Suprapubic skin (tissue), 4 donors: ENCODE measurements around the gene GAS7. TPM values are rescaled to one million over a fixed set of nuclear protein-coding genes. Genes with fewer than 3 reads are reported as not detected.

Experiments
- DNase-seq, 2 donors: peaks; one replicate each; pipeline ENCODE4 v3.0.0-alpha.2; 2019; ENCODE audit warnings: low spot score in 2 of 2
- H3K27ac ChIP-seq: fragments of 200-600 bp; sonication (generic); one replicate; pipeline ENCODE4 v1.5.1; 2019
- H3K27me3 ChIP-seq: fragments of 200-600 bp; sonication (generic); one replicate; pipeline ENCODE4 v1.5.1; 2019
- H3K36me3 ChIP-seq: fragments of 200-600 bp; sonication (generic); one replicate; pipeline ENCODE4 v1.5.1; 2019
- H3K4me1 ChIP-seq: fragments of 200-600 bp; sonication (generic); one replicate; pipeline ENCODE4 v1.5.1; 2019
- H3K4me3 ChIP-seq: fragments of 200-600 bp; sonication (generic); one replicate; pipeline ENCODE4 v1.5.1; 2019; ENCODE audit warnings: mild to moderate bottlenecking
- H3K9me3 ChIP-seq: fragments of 200-600 bp; sonication (generic); one replicate; pipeline ENCODE4 v1.5.1; 2019
- EP300 ChIP-seq: sonication (generic); formaldehyde crosslinking; IDR thresholded peaks from one replicate; pipeline ENCODE4 v1.6.1; 2017; ENCODE audit warnings: antibody characterized with exemption
- POLR2A ChIP-seq, 2 donors: fragments of 450-650 bp; IDR thresholded peaks; one replicate each; pipeline ENCODE4 v1.6.1; 2017; ENCODE audit warnings: antibody characterized with exemption in 2 of 2, mild to moderate bottlenecking in 2 of 2, moderate library complexity in 2 of 2
- POLR2AphosphoS5 ChIP-seq, 3 donors: sonication (generic); formaldehyde crosslinking; IDR thresholded peaks; one replicate each; pipeline ENCODE4 v1.6.1; 2017; ENCODE audit warnings: antibody characterized with exemption in 3 of 3
- WGBS: methylation state at CpG from one replicate; pipeline ENCODE4 v1.1.5; 2018; 5-methylcytosine and 5-hydroxymethylcytosine counted together
- total RNA-seq, 4 donors: library from RNA; depleted of rRNA; stranded (reverse); fragments of >200 nt; gene quantifications; one replicate each; pipeline ENCODE4 v1.1.0, GENCODE V29; 2016
- TF ChIP-seq, protein P1 (sequence below), 2 donors: fragments of 200-600 bp in 1 of 2; fragments of 450-650 bp in 1 of 2; sonication (generic) in 1 of 2; IDR thresholded peaks; one replicate each; pipeline ENCODE4 v1.5.1; 2016 to 2019; ENCODE audit warnings: antibody characterized with exemption in 2 of 2, mild to moderate bottlenecking in 1 of 2, moderate library complexity in 1 of 2

The GAS7 gene
- total RNA-seq, 4 donors from 2014 or later = 45.7 to 106 (median 74.2) TPM

DNA sequence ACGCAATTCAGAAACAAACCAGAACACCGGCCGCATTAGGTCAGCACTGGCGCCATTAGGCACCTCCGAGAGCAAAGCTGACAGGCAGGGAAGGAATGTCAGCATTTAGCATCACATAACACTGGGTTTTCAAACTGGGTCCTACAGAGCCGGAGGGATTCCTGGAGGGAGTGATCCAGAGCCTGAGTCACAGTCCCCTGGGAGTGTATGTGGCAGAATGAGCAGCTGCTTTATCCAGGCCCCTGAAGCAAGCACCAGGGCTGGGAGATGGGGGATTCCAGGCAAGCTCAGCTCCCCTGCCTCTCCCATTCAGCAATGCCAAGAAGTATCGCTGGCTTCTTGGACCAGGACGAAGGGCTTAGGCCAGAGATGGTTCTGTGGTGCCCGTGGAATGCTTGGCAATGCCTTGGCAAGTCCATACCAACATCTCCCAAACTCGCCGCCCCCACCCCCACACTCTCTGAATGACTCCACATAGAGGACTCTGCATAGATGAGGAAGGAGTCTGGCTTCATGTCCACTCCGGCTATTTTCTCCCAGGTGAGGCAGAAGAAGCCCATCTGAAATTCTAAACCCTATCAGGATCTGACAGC is 20.4 kb downstream of the GAS7 start:
- WGBS = 67% methylated on average over 12 of the region's 12 CpGs
- H3K4me3 ChIP-seq = no peak overlapping the region
- no peak overlapping the region for H3K27ac ChIP-seq
- H3K9me3 ChIP-seq = no peaks in the 10 kb centered on the region
- TF ChIP-seq POLR2AphosphoS5 (IDR thresholded peaks at IDR 0.05) (no peak), POLR2A (IDR thresholded peaks at IDR 0.05) (no peak), EP300 (no peak)
- TF ChIP-seq, protein P1, sequence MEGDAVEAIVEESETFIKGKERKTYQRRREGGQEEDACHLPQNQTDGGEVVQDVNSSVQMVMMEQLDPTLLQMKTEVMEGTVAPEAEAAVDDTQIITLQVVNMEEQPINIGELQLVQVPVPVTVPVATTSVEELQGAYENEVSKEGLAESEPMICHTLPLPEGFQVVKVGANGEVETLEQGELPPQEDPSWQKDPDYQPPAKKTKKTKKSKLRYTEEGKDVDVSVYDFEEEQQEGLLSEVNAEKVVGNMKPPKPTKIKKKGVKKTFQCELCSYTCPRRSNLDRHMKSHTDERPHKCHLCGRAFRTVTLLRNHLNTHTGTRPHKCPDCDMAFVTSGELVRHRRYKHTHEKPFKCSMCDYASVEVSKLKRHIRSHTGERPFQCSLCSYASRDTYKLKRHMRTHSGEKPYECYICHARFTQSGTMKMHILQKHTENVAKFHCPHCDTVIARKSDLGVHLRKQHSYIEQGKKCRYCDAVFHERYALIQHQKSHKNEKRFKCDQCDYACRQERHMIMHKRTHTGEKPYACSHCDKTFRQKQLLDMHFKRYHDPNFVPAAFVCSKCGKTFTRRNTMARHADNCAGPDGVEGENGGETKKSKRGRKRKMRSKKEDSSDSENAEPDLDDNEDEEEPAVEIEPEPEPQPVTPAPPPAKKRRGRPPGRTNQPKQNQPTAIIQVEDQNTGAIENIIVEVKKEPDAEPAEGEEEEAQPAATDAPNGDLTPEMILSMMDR (IDR thresholded peaks at IDR 0.05) = no peak
- H3K36me3 ChIP-seq = no peaks in the 10 kb centered on the region
- H3K4me1 ChIP-seq = peaks cover 14% of the 10 kb centered on the region
- no peaks in the 10 kb centered on the region for H3K27me3 ChIP-seq
- no peak for DNase-seq

DNA sequence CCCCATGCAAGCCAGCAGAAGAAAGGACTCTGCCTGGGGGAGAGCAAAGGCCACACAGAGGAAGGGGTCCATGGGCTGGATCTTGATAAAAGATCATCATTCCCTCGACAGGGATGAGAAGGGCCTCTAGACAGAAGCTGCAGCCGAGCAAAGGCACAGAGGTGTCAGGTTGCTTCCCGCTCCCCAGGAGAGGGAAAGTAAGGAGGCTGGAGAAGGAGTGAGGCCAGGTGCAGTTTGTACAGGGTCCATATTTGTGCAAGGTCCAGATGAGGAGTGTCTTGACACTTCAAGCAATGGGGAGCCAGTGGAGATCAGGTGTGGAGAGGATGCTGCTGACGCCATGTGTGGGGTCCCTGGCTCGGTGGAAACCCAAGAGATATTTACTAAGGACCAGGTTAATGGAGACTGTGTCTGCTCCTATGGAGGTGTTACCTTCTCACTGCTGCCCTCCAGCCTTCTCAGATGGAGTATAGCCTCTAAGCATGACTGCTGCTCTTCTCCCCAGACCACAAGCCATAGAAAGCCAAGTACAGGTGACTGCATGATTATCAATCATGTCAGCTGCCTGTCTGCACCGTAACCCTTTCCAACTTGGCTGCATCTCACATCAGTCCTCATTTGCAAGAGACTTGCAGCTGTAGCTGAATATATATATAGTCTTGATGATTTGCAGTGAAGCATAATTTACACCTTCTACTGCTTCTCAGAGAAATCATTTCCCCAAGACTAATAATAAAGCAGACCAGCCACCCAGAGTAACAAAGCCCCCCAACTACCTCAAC is 21.1 kb downstream of the GAS7 start:
- peaks cover 14% of the 10 kb centered on the region for H3K4me1 ChIP-seq
- no peak overlapping the region for H3K4me3 ChIP-seq
- H3K27ac ChIP-seq = no peak overlapping the region
- H3K9me3 ChIP-seq = no peaks in the 10 kb centered on the region
- TF ChIP-seq POLR2A (IDR thresholded peaks at IDR 0.05) (no peak), EP300 (no peak), POLR2AphosphoS5 (IDR thresholded peaks at IDR 0.05) (no peak)
- TF ChIP-seq, protein P1 (IDR thresholded peaks at IDR 0.05) = no peak
- WGBS = 69% methylated on average over 6 of the region's 6 CpGs
- no peaks in the 10 kb centered on the region for H3K27me3 ChIP-seq
- H3K36me3 ChIP-seq = no peaks in the 10 kb centered on the region
- DNase-seq = no peak

- Histone ChIP-seq H3K9me3 (no peaks in the 10 kb centered on the region), H3K27ac (no peak overlapping the region), H3K36me3 (no peaks in the 10 kb centered on the region), H3K4me1 (peaks cover 29% of the 10 kb centered on the region), H3K4me3 (no peak overlapping the region), H3K27me3 (no peaks in the 10 kb centered on the region)
- TF ChIP-seq POLR2AphosphoS5 (IDR thresholded peaks at IDR 0.05) = no peak
- TF ChIP-seq POLR2A (IDR thresholded peaks at IDR 0.05) = no peak
- TF ChIP-seq EP300 = no peak
- TF ChIP-seq, protein P1 (IDR thresholded peaks at IDR 0.05) = no peak
- 64% methylated on average over 3 of the region's 3 CpGs for WGBS
- DNase-seq = no peak
Observed at GRCh38 chr17:10173913-10174312, 24.5 kb downstream of the GAS7 start.

GRCh38 chr17:10172778-10173177 is 25.6 kb downstream of the GAS7 start:
- Histone ChIP-seq H3K27ac (no peak overlapping the region), H3K36me3 (no peaks in the 10 kb centered on the region), H3K27me3 (no peaks in the 10 kb centered on the region), H3K4me1 (peaks cover 20% of the 10 kb centered on the region), H3K9me3 (no peaks in the 10 kb centered on the region), H3K4me3 (no peak overlapping the region)
- DNase-seq = no peak
- WGBS = 95% methylated on average over 6 of the region's 6 CpGs
- TF ChIP-seq POLR2A (IDR thresholded peaks at IDR 0.05) = no peak
- TF ChIP-seq EP300 = no peak
- TF ChIP-seq, protein P1 (IDR thresholded peaks at IDR 0.05) = no peak
- no peak for TF ChIP-seq POLR2AphosphoS5 (IDR thresholded peaks at IDR 0.05)

- peaks cover 17% of the 10 kb centered on the region for H3K4me1 ChIP-seq
- H3K4me3 ChIP-seq = no peak overlapping the region
- TF ChIP-seq, protein P1 (IDR thresholded peaks at IDR 0.05) = no peak
- TF ChIP-seq POLR2A (IDR thresholded peaks at IDR 0.05) = no peak
- TF ChIP-seq POLR2AphosphoS5 (IDR thresholded peaks at IDR 0.05) = no peak
- TF ChIP-seq EP300 = no peak
- 48% methylated on average over 3 of the region's 3 CpGs for WGBS
- no peaks in the 10 kb centered on the region for H3K36me3 ChIP-seq
- no peak overlapping the region for H3K27ac ChIP-seq
- no peak for DNase-seq
- no peaks in the 10 kb centered on the region for H3K9me3 ChIP-seq
- H3K27me3 ChIP-seq = no peaks in the 10 kb centered on the region
Observed at GRCh38 chr17:10172241-10172741, 26.1 kb downstream of the GAS7 start.
